NCI-H524 (cell line): ENCODE data around the gene TDRD12.
A peak's percentile ranks its signal among the peaks of the same experiment; 100 is the strongest.

ENCODE experiments used
- DNase-seq, 2 experiments: peaks; one replicate each; lab custom pipeline; 2025; lab: John Stamatoyannopoulos, UW

The TDRD12 gene

GRCh38 chr19:32868206-32868950 lies 148.8 kb downstream of the TDRD12 start:
- DNase-seq: no peak

- DNase-seq: no peak
Measured at GRCh38 chr19:32869369-32869965, 149.9 kb downstream of the TDRD12 start, which contains the start of gene SLC7A9. Gene SLC7A9 (minus strand): TSS chr19:32869767. CDS start chr19:32868534, 1,233 bp downstream.

- DNase-seq: no peak
Measured at GRCh38 chr19:32869966-32870573, 150.5 kb downstream of the TDRD12 start.

- DNase-seq: no peak
Measured at GRCh38 chr19:32870981-32871451, 151.4 kb downstream of the TDRD12 start.

DNA sequence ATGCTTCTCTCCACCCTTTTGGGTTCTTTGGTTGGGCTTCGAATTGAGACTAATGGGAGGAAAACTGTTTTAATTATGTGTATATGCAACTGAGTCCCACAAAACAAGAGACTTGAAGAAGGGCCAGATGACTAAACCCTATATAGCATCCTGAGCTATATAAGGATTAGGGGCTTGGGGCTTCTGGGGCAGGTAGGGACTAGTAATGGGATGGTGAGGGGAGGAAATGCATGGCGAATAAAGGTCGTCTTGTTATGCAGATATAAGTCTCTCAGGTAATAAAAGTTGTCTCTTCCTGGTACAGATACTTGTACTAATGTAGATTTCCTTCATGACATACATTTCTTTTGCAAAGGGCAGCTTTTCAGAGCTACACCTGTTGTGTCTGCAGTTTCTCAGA lies 152.8 kb downstream of the TDRD12 start:
- no peak for DNase-seq

DNA sequence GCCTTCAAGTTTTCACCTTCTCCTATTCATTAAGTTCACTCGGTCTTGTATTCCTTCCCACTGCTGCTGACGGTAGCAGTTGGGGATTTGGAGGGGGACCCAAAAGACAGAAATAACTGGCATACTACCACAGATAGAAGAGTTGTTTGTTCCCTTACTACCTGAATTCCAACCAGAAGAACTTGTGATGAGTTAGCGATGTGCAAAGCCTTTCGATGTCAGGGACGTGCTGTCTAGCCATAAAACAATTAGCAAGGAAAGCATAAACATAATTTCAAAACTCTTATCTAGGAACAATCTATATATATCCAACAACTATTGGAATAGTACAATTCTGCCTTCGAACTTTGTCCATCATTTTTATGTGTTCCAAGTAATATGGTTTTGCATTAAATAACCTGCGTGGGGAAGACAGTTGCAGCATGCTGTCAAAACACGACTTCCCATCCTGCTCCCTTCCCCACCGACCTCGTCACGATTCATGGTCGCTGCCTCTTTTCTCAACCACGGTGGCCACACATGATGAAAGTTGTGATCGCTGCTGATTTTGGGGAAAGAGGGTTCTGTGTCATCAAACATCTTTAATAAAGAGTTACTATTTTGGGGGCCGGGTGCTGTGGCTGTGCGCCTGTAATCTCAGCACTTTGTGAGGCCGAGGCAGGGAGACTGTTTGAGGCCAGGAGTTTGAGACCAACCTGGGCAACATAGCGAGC lies 153.8 kb downstream of the TDRD12 start:
- no peak for DNase-seq

DNA sequence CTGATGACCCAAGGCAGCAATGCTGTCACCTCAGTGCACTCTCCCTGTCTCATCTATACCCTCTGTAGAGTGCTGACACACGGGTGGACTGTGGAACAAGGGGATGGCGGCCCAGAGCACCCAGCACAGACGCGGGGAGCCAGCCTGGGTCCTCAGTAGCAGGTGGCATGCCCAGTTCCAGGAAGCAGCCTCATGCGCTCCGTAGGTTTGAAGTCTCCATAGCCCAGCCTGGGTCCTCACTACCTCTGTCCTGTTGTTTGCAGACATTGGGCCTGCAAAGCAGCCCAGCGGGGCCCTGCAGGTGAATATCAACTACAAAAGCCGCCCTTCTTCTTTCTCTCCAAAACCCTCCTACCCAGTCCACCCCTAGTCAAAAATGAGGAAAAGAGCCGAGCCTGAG lies 155.0 kb downstream of the TDRD12 start:
- no peak for DNase-seq

DNA sequence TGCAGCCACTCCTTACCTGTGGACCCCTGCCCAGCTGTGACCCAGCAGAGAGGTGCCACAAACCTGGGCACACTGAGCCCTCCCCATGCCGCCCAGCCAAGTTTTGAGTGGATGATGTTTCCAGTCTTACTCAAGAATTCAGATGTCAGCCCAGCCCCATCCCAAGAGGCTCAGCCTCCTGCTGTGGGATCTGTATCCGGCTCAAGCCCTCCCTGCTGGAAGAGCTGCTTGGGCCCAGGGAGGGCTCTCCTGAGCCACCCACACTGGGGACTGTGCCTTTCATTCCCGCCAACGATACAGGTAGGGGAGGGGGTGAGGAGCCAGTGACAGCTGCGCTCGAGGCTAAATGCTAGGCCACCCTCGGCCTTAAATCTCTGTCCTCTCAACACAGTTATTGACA lies 155.9 kb downstream of the TDRD12 start:
- DNase-seq: peak in 1 of 2 experiments; percentile 15

- DNase-seq: no peak
Measured at GRCh38 chr19:32876236-32876918, 156.8 kb downstream of the TDRD12 start.

GRCh38 chr19:32876919-32877285 lies 157.3 kb downstream of the TDRD12 start:
- no peak for DNase-seq
